GM19035 (cell line): ENCODE measurements around the gene ANTXR1.

Experiments used
- ATAC-seq: cut with Tn5 transposase; IDR thresholded peaks from one replicate; pipeline ENCODE4 v1.9.1; 2021; ENCODE audit not compliant: unreplicated experiment

The ANTXR1 gene

DNA sequence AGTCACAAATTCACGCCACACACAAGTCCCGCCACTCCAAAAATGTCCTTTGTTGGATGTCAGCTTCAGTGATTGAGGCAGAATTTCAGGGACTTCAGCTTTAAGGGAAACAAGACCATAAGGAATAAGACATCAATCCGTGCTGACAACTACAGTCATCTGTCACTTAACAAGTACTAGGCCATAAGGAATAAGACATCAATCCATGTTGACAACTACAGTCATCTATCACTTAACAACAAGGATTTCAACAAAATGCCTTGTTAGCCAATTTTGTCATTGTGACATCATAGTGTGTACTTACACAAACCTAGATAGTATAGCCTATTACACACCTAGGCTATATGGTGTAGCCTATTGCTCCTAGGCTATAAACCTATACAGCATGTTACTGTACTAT is 58.0 kb downstream of the ANTXR1 start:
- no peak for ATAC-seq

DNA sequence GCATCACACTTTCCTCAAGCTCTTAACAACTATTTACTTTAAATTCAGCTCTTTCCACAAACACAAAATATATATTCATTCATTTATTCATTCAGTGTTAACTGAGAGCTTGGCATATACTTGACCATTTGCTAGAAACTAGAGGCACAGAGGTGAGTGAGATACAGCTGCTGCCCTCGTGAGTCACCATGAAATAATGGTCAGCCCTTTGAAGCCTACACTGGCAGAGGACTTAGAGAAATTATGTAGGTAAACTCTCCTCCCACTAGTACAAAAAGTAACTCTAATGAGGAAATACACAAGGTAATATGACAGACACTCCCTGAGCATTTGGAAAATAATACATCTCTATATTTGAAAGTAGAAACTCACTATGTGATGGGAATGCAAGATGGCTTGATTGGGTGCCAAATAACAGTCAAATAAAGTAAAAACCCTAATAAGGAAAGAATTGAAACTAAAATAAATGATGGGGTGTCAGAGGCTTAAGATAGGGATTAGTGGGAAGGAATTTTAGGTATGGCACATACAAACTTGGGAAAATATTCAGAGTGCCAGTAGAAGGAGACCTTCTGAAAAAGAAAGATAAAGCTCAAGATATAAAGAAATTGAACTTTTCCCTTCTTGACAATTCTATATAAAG is 61.1 kb downstream of the ANTXR1 start:
- no peak for ATAC-seq

DNA sequence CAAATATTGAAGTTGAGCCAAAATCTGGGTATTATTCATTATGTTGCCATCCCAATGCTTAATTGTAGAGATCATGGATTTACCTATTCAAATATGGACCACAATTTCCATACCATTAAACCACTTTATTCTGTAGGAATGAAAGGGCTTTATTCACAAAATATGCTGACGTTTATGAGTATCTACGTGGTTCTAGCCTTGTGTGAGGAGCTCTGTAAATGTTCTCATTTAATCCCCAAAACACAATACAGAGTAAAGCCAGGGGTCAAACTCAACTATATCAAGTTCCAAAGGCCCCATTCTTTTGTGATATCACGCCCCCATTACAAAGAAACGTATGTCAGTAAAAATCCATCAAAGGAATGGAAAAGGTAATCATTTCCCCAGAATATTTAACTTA is 61.9 kb downstream of the ANTXR1 start:
- ATAC-seq: no peak

DNA sequence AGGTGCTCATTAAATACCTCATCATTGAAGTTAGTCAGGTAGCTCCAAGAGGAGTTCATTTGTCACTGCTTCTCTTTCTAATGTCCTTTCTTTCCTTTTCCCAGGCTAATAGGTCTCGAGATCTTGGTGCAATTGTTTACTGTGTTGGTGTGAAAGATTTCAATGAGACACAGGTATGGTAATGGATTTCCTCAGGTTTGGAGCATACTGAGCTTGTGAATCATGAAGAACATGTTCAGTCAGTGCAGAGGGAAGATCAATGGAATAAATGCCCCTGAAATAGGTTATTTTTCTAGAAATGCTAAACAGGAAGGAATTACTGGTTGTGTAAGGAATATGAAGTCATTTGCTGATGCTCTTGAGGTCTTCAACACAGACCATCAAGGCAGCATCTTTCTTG is 62.5 kb downstream of the ANTXR1 start:
- no peak for ATAC-seq

DNA sequence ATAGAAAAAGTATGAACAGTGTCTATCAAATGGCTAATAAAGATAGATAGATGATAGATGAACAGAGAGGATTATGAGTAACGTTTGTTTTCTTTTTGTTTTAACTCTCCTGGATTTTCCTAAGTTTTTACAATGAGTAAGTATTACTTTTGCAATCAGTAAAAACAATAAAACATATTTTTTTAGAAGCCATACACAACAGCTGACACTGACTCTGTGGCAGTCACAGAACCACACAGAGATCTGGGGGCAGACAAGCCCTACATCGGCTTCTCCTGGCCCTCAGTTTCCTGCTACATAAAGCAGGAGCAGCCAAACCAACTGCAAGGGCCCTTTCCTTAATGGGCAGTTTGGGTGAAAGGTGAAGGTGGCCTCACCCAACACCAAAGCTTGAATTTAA is 63.6 kb downstream of the ANTXR1 start:
- no peak for ATAC-seq

DNA sequence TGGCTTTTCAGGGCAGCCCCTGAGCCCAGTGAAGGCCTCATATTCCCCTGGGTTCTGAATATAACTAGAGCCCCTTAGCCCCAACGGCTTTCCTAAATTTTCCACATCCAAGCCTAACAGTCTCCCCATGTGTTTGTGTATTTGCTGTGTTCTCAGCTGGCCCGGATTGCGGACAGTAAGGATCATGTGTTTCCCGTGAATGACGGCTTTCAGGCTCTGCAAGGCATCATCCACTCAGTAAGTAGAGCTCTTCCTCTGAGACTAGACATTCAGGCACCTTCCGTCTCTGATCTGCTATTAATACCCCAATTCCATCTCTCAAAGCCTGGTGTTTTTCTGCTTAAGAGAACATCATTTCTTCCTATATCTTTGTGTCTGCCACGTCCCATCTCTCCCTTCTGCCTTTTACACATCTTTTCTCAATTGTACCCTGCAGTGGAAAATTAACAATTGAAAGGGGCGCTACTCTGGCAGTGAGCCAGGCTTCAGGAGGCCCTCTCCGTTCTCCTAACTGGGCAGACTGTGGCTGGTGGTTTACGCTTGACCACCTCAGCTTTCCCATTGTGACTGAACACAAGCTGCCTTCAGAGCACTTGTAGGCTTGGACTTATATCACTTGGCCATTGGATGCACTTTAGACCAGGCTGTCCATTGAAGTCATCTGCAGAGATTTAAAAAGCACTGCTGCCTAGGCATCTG is 64.4 kb downstream of the ANTXR1 start:
- no peak for ATAC-seq

DNA sequence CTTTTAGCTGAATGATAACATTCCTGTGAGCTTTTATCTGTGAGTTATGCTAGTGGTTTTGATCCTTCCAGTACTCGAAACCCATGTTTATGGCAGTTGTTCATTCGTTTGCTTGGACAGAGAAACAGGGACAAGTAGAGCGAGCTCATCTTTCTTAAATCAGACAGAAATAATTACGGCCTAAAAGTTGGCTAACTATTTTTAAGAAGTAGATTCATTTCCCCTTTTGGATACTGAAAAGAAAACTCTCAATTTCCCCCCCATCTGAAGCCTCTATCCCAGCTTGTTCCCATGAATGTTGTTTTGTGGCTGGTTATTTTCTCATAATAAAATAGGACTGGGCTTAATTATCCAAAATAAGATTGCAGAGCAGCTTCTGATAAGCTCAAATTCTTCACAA is 67.1 kb downstream of the ANTXR1 start:
- no peak for ATAC-seq

DNA sequence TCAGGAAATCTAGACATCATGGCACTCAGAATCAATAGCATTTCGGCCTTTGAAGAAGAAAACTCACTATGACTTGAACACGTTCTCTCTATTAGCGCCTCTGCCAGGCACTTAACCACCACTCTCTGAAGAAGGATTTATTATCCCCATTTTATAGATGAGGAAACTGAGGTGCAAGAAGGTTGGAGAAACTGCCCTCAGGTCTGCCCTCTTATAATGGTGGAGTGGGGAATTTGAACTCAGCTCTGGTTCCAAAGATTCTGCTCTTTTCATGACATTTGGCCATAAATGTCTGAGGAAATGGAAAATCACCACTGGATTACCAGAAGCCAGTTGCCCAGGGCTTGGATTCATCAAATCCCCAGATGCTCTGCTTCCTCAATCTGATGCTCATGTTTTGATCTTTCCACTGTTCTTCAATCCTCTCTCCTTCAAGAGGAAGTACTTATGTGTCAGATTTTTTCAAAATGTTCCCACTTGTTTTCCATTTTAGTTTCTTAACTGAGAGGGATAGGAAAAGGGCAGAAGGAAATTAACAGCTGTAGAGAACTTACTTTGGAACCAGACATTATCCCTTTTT is 68.1 kb downstream of the ANTXR1 start:
- no peak for ATAC-seq

DNA sequence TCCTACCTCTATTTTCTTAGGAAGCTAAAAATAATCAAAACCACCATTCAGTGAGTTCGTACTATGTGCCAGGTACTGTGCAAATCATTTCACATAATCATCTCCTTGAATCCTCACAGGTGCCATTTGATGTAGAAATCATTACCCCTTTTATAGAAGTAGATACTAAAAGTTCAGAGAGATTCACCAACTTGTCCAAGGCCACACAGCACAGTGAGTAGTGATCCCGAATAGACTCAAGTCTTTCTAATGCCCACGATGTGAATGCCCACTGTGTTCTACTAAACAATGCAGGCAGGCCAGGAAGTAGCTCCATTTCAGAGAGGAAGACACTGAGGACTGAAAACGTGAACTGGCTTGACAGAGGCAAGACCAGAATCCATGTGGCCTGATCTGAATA is 68.8 kb downstream of the ANTXR1 start:
- ATAC-seq: no peak

DNA sequence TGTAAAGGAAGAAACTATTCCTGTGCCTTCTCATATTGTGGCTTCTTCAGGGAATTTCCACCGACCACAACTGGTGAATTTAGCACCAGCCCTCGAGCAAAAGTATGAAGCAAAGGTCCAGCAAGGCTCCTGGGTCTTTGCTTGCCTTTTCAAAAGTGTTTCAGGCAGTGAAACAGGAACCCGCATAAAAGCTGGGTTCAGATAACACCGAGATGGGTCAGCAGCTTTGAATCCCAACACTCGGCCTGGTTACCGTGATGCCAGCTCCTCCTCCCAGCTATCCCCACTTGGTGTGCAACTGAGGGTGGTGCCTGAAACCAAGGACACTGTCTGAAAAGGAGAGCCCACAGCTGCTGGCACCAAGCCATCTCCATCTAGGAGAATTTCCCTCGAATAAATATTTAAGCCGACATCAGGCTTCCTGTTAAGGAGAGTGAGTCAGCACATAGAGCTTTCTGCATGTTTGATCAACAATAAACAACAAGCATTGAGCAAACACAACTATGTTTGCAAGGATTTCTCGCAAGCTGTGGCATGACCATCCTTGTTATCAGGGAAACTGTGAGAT is 69.5 kb downstream of the ANTXR1 start:
- ATAC-seq: no peak

DNA sequence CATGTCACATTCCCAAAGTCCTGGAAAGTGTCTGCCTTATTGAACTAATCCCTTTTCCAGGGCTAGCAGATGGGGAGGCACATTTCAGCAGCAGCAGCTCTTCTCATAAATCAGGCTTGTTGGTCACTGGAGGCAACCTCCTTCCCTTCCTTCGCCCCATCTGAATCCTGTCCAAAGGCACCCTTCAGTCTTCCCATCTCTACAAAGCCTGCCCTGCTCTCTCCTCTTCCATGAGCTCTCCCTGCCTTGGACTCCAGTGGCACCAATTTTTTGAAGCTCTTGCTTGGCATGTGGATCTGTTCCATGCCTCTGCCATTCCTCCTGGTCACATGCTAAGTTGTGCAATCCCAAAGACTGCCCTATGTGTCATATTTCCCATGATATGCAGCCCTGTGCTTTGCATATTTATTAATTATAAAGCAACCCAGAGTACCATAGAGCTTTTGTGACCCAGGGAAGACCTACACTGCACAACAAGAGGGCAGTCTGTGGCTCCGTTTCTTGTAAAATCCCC is 70.3 kb downstream of the ANTXR1 start:
- ATAC-seq: no peak

DNA sequence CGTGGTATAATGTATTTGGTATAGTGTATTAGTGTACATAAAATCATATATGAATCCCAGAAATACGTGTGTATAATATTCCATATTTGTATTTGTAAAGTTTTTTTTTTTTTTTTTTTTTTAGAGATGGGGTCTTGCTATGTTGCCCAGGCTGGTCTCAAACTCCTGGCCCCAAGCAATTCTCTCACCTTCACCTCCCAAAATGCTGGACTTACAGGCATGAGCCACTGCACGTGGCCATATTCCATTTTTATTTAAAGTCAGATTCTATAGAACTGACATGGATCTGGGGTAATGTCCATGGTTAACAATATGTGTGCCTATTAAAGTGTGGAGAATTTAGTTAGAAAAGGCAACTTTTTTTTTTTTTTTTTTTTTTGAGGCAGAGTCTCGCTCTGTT is 71.5 kb downstream of the ANTXR1 start:
- ATAC-seq: no peak

DNA sequence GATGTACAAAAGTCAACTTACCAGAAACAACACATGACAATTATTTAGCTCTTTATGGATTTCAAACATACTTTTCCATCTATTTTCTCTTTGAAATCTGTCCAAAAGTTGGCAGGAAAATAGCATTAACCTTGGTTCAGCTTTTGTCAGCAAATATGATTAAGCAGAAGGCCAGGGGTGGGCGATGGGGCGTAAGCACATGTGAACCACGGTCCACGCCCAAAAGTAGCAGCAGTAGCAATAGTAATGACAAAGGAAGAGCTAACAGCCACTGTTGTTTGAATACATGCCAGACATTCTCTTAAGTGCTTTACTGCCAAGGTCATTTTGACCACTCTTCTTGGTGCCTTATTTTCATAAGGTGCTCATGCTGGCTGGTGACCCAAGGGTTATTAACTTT is 73.5 kb downstream of the ANTXR1 start:
- no peak for ATAC-seq

DNA sequence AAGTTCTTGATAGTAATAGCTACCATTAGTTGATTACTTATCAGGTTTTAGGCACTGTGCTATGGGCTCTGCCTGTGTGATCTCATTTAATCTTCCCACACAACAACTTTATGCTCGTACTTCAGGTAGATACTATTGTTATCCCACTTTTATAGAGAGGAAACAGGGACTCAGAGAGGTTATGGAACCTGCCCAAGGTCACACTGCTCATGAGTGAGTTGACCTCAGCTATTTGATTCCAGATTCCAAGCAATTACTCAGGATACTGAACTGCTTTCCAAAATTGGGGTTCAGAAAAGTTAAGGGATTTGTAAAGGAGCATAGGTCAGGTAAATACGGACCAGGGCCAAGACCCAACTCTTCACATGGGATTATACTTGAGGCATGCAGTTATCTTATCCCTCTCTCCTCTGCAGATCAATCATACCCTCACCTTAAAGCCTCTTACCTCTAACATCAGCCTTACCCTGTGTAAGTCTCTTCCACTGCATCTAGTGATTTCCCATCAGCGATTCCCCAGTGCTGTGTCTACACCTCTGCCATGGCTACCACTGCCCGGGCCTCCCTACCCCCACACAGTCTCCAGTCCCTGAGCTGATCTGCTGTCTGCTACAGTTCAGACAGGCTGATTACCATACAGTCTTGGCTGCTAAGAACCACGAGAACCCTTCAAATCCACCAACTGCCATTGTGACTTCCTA is 74.4 kb downstream of the ANTXR1 start:
- ATAC-seq: no peak

DNA sequence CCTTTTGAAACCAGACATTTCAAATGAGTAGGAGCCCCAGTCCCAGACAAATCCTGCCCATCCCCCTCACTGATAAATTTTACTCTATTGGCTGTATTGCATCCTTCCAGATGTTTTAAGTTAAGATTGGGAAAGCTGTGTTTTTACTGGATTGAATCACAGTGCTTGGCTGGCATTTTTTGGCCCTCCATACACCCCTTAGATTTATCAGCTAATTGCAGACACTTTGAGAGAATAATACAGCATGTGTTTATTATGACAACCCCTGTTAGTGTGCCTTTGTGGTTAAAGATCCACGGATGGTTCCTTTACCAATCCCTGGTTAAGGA is 74.9 kb downstream of the ANTXR1 start:
- ATAC-seq: no peak

DNA sequence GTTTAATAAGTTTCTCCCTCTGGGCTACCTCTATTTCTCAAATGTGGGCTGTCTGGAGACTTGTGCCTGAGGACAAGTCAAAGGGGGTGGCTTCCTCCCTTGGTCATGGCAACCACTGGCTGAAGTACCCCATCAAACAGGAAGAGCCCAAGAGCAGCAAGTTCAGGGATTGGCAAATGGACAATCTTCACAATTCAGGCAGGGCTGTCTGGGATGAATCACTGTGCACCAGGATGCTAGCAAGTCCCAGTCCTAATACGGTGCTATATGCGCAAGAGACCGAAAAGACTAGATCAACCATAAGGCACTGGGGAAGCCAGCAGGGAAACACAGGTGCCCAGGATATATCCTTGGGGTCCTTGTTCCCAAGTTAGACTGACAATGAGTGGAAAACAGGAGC is 75.5 kb downstream of the ANTXR1 start:
- no peak for ATAC-seq

DNA sequence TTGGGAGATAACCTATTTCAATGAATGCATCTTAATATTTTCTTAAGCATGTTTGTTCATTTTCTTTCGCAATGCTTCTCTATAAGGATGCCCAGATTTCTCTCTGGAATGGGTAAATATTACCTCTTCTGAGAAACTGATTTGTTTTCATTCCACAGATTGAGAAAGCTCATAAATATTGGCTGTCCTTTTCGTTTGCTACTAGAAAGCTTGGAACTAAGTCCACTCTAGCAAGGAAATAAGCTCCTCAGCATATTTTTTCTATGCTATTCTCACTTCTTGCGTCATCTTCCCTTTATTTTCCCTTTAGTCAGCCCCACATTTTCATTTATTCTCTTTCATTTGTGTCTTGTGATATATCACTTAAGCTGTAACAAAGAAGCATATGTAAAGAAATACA is 76.3 kb downstream of the ANTXR1 start:
- no peak for ATAC-seq

DNA sequence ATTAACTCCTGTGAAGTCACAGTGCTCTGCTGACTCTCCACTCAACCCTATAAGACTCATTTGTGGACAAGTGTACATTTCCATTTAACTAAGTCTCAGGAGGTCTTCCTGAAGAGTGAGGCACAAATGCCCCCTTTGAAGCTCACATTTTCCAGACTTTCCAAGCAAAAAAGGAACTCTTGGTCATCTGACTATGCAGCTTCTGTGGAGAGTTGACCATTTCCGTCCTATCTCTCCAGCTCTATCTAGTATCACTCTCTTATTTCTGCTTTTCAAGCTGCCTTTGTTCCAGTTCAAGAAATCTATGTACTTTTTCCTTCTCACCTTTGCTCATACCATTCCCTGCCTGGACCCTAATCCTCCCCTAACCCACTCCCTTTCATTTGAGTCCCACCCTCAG is 77.0 kb downstream of the ANTXR1 start:
- no peak for ATAC-seq

DNA sequence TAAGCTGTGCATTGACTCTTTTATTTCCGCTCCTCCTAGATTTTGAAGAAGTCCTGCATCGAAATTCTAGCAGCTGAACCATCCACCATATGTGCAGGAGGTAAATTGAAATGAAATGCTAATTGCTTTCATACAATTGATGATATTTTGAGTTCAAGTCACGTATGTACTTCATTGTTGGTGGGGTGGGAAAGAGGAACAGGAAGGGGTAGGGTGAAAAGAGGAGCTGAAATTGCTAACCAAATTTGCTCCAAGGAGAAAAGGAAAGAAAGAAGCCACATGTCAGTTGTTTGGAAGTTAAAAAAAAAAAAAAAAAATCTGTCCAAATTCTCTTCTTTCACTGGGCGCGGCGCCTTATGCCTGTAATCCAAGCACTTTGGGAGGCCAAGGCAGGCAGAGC is 77.8 kb downstream of the ANTXR1 start:
- no peak for ATAC-seq

DNA sequence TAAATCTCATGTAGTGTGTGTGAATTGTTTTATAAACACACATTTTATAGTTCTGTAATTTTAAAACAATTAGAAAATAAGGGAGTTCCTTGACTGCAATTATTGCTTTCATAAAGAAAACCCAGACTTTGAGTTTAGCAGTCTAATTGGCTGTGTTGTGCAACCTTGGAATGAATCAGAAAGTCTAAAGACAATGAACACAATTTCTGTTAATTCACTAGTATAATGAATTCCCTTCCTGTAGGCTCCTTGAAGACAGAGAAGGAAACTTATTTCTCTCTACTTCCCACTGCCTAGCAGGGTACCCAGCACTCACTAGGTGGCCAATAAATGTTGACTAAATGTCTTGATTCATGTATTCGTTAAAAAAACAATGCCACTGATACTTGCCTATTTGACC is 79.9 kb downstream of the ANTXR1 start:
- ATAC-seq: no peak

DNA sequence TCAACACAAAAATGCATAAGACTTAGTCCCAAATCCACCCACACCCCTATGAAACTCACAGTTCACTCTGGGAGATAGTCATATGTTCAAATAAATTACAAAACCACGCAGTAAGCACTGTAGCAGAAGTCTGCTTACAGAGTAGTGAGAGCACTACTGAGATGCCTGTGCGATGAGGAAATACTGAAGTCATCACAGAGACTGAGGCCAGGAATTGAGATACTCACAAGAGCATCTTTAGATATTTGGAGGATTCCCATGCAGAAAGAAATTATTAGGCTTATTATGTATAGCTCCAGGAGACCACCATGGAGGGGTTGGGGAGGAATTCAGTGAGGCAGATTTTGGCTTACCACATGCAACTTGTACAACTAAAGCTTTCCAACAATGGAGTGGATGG is 82.3 kb downstream of the ANTXR1 start:
- ATAC-seq: no peak
